HCT116 (cell line): Measurements from ENCODE around the gene STRN3. TPM values are rescaled to one million over a fixed set of nuclear protein-coding genes. Genes with fewer than 3 reads are reported as not detected.

Source experiments
- ATAC-seq: fragments of 200-7000 bp; cut with Tn5 transposase; 2 replicates; pipeline ENCODE4 v1.9.1; 2020; ENCODE audit warnings: mild to moderate bottlenecking, moderate library complexity
- BruUV-seq: library from RNA; stranded (reverse); fragments of 400-500 nt; replicated peaks from 2 replicates; lab custom pipeline; 2021; lab: Mats Ljungman, UMichigan
- CTCF ChIA-PET: fragments of 300-600 bp; sonication (Branson Sonifier 250); formaldehyde crosslinking; loops from one replicate; lab custom pipeline; 2021; ENCODE audit warnings: antibody characterized with exemption; lab: Charles Lee
- POLR2A ChIA-PET: fragments of 300-600, 350-600 bp; sonication (Branson Sonifier 250); formaldehyde crosslinking; loops from one replicate; lab custom pipeline; 2021; ENCODE audit warnings: antibody characterized with exemption; lab: Charles Lee
- RAD21 ChIA-PET, 2 experiments: fragments of 300-600 bp; sonication (Branson Sonifier 250); formaldehyde crosslinking; loops; one replicate each; lab custom pipeline; 2023; ENCODE audit warnings: low total read pairs in 2 of 2; ENCODE audit not compliant: uncharacterized antibody in 2 of 2, unreplicated experiment in 2 of 2, low non-redundant PET in 1 of 2; lab: Charles Lee
- DNase-seq: peaks from one replicate; pipeline ENCODE4 v3.0.0-alpha.2; 2010; ENCODE audit warnings: low read depth, low spot score
- H2AFZ ChIP-seq: fragments of 200-600 bp; shearing (Covaris generic), sonication (generic); 2 replicates; pipeline ENCODE4 v1.6.1; 2017; ENCODE audit warnings: low read depth, mixed run types, mixed read lengths, antibody characterized with exemption, low read length; ENCODE audit not compliant: poor library complexity, severe bottlenecking
- H3K27ac ChIP-seq: 2 replicates; pipeline ENCODE4 v1.5.1; 2012; ENCODE audit warnings: low read depth, low read length
- H3K27me3 ChIP-seq: fragments of 200-600 bp; sonication (generic); 2 replicates; pipeline ENCODE4 v1.6.1; 2016; ENCODE audit warnings: mixed run types, low read length, mixed read lengths; ENCODE audit not compliant: insufficient read depth
- H3K36me3 ChIP-seq, 2 experiments: fragments of 200-500 bp in 1 of 2; fragments of 200-600 bp in 1 of 2; sonication (Bioruptor generic) in 1 of 2; sonication (generic) in 1 of 2; 2 replicates each; pipeline versions ENCODE4 v1.5.1 to v1.6.1; 2014 to 2016; ENCODE audit warnings: low read length in 2 of 2, inconsistent platforms in 1 of 2, mixed read lengths in 1 of 2, mixed run types in 1 of 2; ENCODE audit not compliant: insufficient read depth in 2 of 2, control insufficient read depth in 1 of 2
- H3K4me1 ChIP-seq, 2 experiments: fragments of 200-600 bp in 1 of 2; sonication (generic) in 1 of 2; 2 replicates each; pipeline versions ENCODE4 v1.5.1 to v1.6.1; 2012 to 2017; ENCODE audit warnings: low read length in 2 of 2, inconsistent platforms in 1 of 2, mild to moderate bottlenecking in 1 of 2, mixed read lengths in 1 of 2, mixed run types in 1 of 2, moderate library complexity in 1 of 2; ENCODE audit not compliant: insufficient read depth in 2 of 2, control insufficient read depth in 1 of 2
- H3K4me2 ChIP-seq: fragments of 200-600 bp; sonication (generic); 2 replicates; pipeline ENCODE4 v1.6.1; 2017; ENCODE audit warnings: mixed run types, low read length, mixed read lengths
- H3K4me3 ChIP-seq, 2 experiments: fragments of 200-600 bp in 1 of 2; sonication (generic) in 1 of 2; replicated peaks in 1 of 2; 2 replicates each; pipeline ENCODE4 v1.5.1; 2011 to 2016; ENCODE audit warnings: low read length in 2 of 2, control low read depth in 1 of 2, low read depth in 1 of 2, mild to moderate bottlenecking in 1 of 2, mixed read lengths in 1 of 2, mixed run types in 1 of 2
- H3K79me2 ChIP-seq: fragments of 200-600 bp; sonication (generic); 2 replicates; pipeline ENCODE4 v1.6.1; 2017; ENCODE audit warnings: mild to moderate bottlenecking, mixed run types, low read length, moderate library complexity, mixed read lengths; ENCODE audit not compliant: insufficient read depth
- H3K9ac ChIP-seq: fragments of 200-600 bp; sonication (generic); 2 replicates; pipeline ENCODE4 v1.6.1; 2016; ENCODE audit warnings: low read length, mixed read lengths
- H3K9me2 ChIP-seq: fragments of 200-600 bp; sonication (generic), shearing (Covaris generic); 2 replicates; pipeline ENCODE4 v1.6.1; 2017; ENCODE audit warnings: mixed run types, mild to moderate bottlenecking, moderate library complexity; ENCODE audit not compliant: insufficient read depth
- H3K9me3 ChIP-seq, 2 experiments: fragments of 200-500 bp in 1 of 2; fragments of 200-600 bp in 1 of 2; sonication (Bioruptor generic) in 1 of 2; sonication (generic) in 1 of 2; 2 replicates each; pipeline ENCODE4 v1.6.1; 2014 to 2017; ENCODE audit warnings: low read length in 2 of 2, mixed read lengths in 2 of 2, inconsistent platforms in 1 of 2, low read depth in 1 of 2, mild to moderate bottlenecking in 1 of 2, mixed run types in 1 of 2, moderate library complexity in 1 of 2; ENCODE audit not compliant: control insufficient read depth in 1 of 2, insufficient read depth in 1 of 2
- H4K20me1 ChIP-seq: fragments of 200-600 bp; sonication (generic), shearing (Covaris generic); 2 replicates; pipeline ENCODE4 v1.6.1; 2017; ENCODE audit warnings: mixed run types, mild to moderate bottlenecking, moderate library complexity; ENCODE audit not compliant: insufficient read depth
- ATF3 ChIP-seq: IDR thresholded peaks from 2 replicates; pipeline ENCODE4 v1.6.1; 2012
- CEBPB ChIP-seq: IDR thresholded peaks from 2 replicates; pipeline ENCODE4 v1.6.1; 2012; ENCODE audit warnings: low read depth
- EGR1 ChIP-seq: IDR thresholded peaks from 2 replicates; pipeline ENCODE4 v1.6.1; 2012; ENCODE audit warnings: low read depth
- EZH2phosphoT487 ChIP-seq: fragments of 200-600 bp; IDR thresholded peaks from 2 replicates; pipeline ENCODE4 v1.6.1; 2018; ENCODE audit warnings: antibody characterized with exemption, borderline replicate concordance
- FOSL1 ChIP-seq: IDR thresholded peaks from 2 replicates; pipeline ENCODE4 v1.6.1; 2012; ENCODE audit warnings: low read depth
- POLR2A ChIP-seq: IDR thresholded peaks from 2 replicates; pipeline ENCODE4 v1.7.0; 2011; ENCODE audit warnings: borderline replicate concordance; ENCODE audit not compliant: insufficient read depth, insufficient read length; ENCODE audit errors: extremely low read depth
- POLR2AphosphoS5 ChIP-seq: IDR thresholded peaks from 2 replicates; pipeline ENCODE4 v1.6.1; 2011; ENCODE audit warnings: mild to moderate bottlenecking, low read depth, low read length, moderate library complexity
- REST ChIP-seq: IDR thresholded peaks from 2 replicates; pipeline ENCODE4 v1.6.1; 2012; ENCODE audit warnings: low read depth
- SIN3A ChIP-seq: IDR thresholded peaks from 2 replicates; pipeline ENCODE4 v1.6.1; 2012; ENCODE audit warnings: low read depth
- TCF7L2 ChIP-seq: IDR thresholded peaks from 2 replicates; pipeline ENCODE4 v1.7.0; 2011; ENCODE audit warnings: borderline replicate concordance, inconsistent platforms; ENCODE audit not compliant: insufficient read depth, insufficient read length; ENCODE audit errors: extremely low read depth
- YY1 ChIP-seq: IDR thresholded peaks from 2 replicates; pipeline ENCODE4 v1.6.1; 2011; ENCODE audit warnings: low read length, low read depth, moderate library complexity, mild to moderate bottlenecking; ENCODE audit not compliant: insufficient replicate concordance; ENCODE audit errors: extremely low read depth
- ZFX ChIP-seq: fragments of 450-650 bp; IDR thresholded peaks from 2 replicates; pipeline ENCODE4 v1.6.1; 2017
- intact Hi-C: fragments of 100-400 bp; cut with micrococcal nuclease; formaldehyde crosslinking; loops from 2 replicates; pipeline ENCODE4 v1.10.0; 2022
- total RNA-seq: library from RNA; stranded (reverse); gene quantifications from one replicate; pipeline ENCODE4 v1.2.1, GENCODE V29; 2021; ENCODE audit not compliant: unreplicated experiment
- TF ChIP-seq, protein P1 (sequence below), 3 experiments: fragments of 200-600 bp in 1 of 3; sonication (generic) in 1 of 3; IDR thresholded peaks in 2 of 3; conservative IDR thresholded peaks in 1 of 3; 2 replicates each; pipeline ENCODE4 v1.5.1; 2012 to 2017; ENCODE audit warnings: low read depth in 2 of 3, low read length in 2 of 3, antibody characterized with exemption in 1 of 3, borderline replicate concordance in 1 of 3, control low read depth in 1 of 3, mild to moderate bottlenecking in 1 of 3, mixed read lengths in 1 of 3, mixed run types in 1 of 3, moderate library complexity in 1 of 3; ENCODE audit not compliant: insufficient read depth in 1 of 3

The STRN3 gene
- total RNA-seq, 1 experiment from 2014 or later: 43.4 TPM

DNA sequence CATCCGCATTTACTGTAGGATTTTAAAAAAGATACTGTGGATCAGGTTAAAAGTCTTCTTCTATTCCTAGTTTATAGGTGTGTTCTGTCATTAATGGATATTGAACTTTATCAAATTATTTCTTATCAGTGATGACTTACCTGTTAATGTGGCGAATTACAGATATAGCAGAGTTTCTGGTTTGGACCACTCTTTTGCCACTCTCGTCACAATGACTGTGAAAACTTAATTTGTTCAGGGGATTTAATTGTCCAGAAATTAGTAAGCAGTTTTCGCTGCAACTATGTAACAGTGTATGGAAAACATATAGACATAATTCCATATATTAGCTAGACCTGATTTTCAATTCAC, 137.0 kb downstream of the STRN3 start:
- TF ChIP-seq POLR2A: no peak
- TF ChIP-seq EGR1: no peak
- no peak for TF ChIP-seq ZFX
- no peak for TF ChIP-seq ATF3
- no peak for TF ChIP-seq FOSL1
- TF ChIP-seq TCF7L2: no peak
- TF ChIP-seq, protein P1, sequence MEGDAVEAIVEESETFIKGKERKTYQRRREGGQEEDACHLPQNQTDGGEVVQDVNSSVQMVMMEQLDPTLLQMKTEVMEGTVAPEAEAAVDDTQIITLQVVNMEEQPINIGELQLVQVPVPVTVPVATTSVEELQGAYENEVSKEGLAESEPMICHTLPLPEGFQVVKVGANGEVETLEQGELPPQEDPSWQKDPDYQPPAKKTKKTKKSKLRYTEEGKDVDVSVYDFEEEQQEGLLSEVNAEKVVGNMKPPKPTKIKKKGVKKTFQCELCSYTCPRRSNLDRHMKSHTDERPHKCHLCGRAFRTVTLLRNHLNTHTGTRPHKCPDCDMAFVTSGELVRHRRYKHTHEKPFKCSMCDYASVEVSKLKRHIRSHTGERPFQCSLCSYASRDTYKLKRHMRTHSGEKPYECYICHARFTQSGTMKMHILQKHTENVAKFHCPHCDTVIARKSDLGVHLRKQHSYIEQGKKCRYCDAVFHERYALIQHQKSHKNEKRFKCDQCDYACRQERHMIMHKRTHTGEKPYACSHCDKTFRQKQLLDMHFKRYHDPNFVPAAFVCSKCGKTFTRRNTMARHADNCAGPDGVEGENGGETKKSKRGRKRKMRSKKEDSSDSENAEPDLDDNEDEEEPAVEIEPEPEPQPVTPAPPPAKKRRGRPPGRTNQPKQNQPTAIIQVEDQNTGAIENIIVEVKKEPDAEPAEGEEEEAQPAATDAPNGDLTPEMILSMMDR (IDR thresholded peaks at IDR 0.05 in 2 of 3, conservative IDR thresholded peaks at IDR 0.05 in 1 of 3; ENCODE audit: borderline replicate concordance in 1 of 3, insufficient read depth in 1 of 3, low read depth in 2 of 3, low read length in 2 of 3): no peak
- no peak for TF ChIP-seq EZH2phosphoT487
- no peak for TF ChIP-seq REST
- no peak for TF ChIP-seq CEBPB
- no peak for TF ChIP-seq POLR2AphosphoS5
- no peak for TF ChIP-seq SIN3A
- no peak for TF ChIP-seq YY1
- intact Hi-C loops: no loop called here
- BruUV-seq: no TSS peak

More for the DNA sequence above, 137.0 kb downstream of the STRN3 start:
- Histone ChIP-seq H3K4me1 (no peaks in the 10 kb centered on the region), H3K4me3 (no peak overlapping the region), H2AFZ (no peak overlapping the region), H3K27me3 (no peaks in the 10 kb centered on the region), H3K9me2 (no peaks in the 10 kb centered on the region), H3K79me2 (no peaks in the 10 kb centered on the region), H3K9ac (no peak overlapping the region), H3K27ac (no peak overlapping the region), H3K4me2 (no peak overlapping the region), H4K20me1 (no peaks in the 10 kb centered on the region), H3K36me3 (peaks cover 0 to 9% of the 10 kb centered on the region in 2 experiments; a peak in 1 of 4 replicates), H3K9me3 (no peaks in the 10 kb centered on the region)
- DNase-seq (no peak), ATAC-seq (no peak)
- ChIA-PET RAD21 (no interaction called here), CTCF (no interaction called here), POLR2A (no interaction called here)
